Duodenal mucosa (tissue), 2 donors: Measurements from ENCODE around the gene CDC14A.
"Not testable (repeated sequence)": the region's sequence is repeated elsewhere in the genome, so short reads cannot be mapped to it uniquely, and the experiment has no call there.

Experiments used
- H3K27ac ChIP-seq: one replicate; pipeline ENCODE4 v1.7.0; 2013; ENCODE audit warnings: low read depth, low read length
- H3K27me3 ChIP-seq, 2 donors: one replicate each; pipeline ENCODE4 v1.7.0; 2013; ENCODE audit warnings: low read length in 2 of 2, control low read depth in 1 of 2; ENCODE audit not compliant: insufficient read depth in 2 of 2, control insufficient read depth in 1 of 2
- H3K36me3 ChIP-seq, 2 donors: one replicate each; pipeline ENCODE4 v1.7.0; 2013; ENCODE audit warnings: low read length in 2 of 2, control low read depth in 1 of 2; ENCODE audit not compliant: insufficient read depth in 2 of 2, control insufficient read depth in 1 of 2
- H3K4me1 ChIP-seq, 2 donors: one replicate each; pipeline ENCODE4 v1.7.0; 2013; ENCODE audit warnings: low read length in 2 of 2, control low read depth in 1 of 2; ENCODE audit not compliant: insufficient read depth in 2 of 2, control insufficient read depth in 1 of 2
- H3K4me3 ChIP-seq, 2 donors: one replicate each; pipeline ENCODE4 v1.7.0; 2013; ENCODE audit warnings: low read length in 2 of 2, low read depth in 1 of 2
- H3K9ac ChIP-seq, 2 donors: one replicate each; pipeline ENCODE4 v1.7.0; 2013; ENCODE audit warnings: low read length in 2 of 2, low read depth in 1 of 2
- H3K9me3 ChIP-seq, 2 donors: one replicate each; pipeline ENCODE4 v1.7.0; 2013; ENCODE audit warnings: low read length in 2 of 2, control low read depth in 1 of 2; ENCODE audit not compliant: control insufficient read depth in 1 of 2

The CDC14A gene

GRCh38 chr1:100395913-100396312 is 43.6 kb downstream of the CDC14A start:
- H3K27ac ChIP-seq: no peak overlapping the region
- no peak overlapping the region for H3K4me3 ChIP-seq
- peaks cover 0 to 7% of the 10 kb centered on the region in 2 donors for H3K36me3 ChIP-seq
- no peaks in the 10 kb centered on the region for H3K27me3 ChIP-seq
- peaks cover 4 to 5% of the 10 kb centered on the region in 2 donors for H3K4me1 ChIP-seq
- no peak overlapping the region for H3K9ac ChIP-seq
- no peaks in the 10 kb centered on the region for H3K9me3 ChIP-seq

DNA sequence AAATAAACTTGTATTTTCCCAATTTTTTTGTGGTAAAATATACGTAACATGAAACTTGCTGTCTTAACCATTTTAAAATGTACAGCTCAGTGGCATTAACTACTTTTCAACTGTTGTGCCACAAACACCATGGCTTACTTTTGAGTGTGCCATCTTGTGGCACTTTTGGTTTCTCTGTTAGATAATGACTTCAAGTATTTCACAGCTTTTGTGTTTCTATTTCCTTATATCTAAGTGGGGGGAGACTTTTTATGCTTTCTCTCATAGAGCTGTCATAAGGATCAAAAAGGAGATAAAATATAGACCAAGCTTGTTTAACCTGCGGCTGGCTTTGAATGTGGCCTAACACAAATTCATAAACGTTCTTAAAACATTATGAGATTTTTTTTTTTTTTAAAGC is 44.3 kb downstream of the CDC14A start:
- no peaks in the 10 kb centered on the region for H3K27me3 ChIP-seq
- H3K27ac ChIP-seq: no peak overlapping the region
- no peaks in the 10 kb centered on the region for H3K9me3 ChIP-seq

DNA sequence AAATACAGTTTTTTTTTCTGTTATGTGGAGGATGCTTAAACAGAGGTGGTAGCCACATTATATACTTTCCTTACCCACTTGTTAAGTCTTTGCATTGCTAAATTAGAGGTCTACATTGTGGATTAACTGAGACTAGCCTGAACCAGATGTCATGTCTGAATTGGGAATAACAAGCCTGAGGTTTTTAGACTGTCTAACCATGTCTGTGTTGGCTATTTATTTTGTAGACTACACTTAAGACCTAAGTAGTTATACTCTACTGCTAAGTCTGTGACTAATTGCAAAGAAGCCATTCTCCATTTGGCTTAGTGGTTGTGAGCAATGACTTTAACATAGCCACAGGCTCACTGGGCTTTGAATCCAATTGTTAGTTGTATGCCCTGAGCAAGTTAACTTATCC is 45.4 kb downstream of the CDC14A start:
- Histone ChIP-seq H3K36me3 (no peaks in the 10 kb centered on the region), H3K9ac (no peak overlapping the region), H3K27me3 (no peaks in the 10 kb centered on the region), H3K4me1 (peaks cover 0 to 9% of the 10 kb centered on the region in 2 donors), H3K4me3 (no peak overlapping the region), H3K27ac (no peak overlapping the region), H3K9me3 (no peaks in the 10 kb centered on the region)

More for the DNA sequence above, 44.3 kb downstream of the CDC14A start:
- H3K9ac ChIP-seq: no peak overlapping the region
- no peak overlapping the region for H3K4me3 ChIP-seq
- H3K36me3 ChIP-seq: no peaks in the 10 kb centered on the region
- H3K4me1 ChIP-seq: peaks cover 5 to 9% of the 10 kb centered on the region in 2 donors

- Histone ChIP-seq H3K4me3 (no peak overlapping the region), H3K27ac (no peak overlapping the region), H3K9me3 (no peaks in the 10 kb centered on the region), H3K4me1 (peaks cover 0 to 13% of the 10 kb centered on the region in 2 donors), H3K9ac (no peak overlapping the region), H3K27me3 (no peaks in the 10 kb centered on the region), H3K36me3 (no peaks in the 10 kb centered on the region)
Measured at GRCh38 chr1:100398648-100399047, 46.3 kb downstream of the CDC14A start.

GRCh38 chr1:100400404-100400803 is 48.1 kb downstream of the CDC14A start:
- Histone ChIP-seq H3K27me3 (no peaks in the 10 kb centered on the region), H3K9me3 (no peaks in the 10 kb centered on the region), H3K36me3 (no peaks in the 10 kb centered on the region), H3K9ac (no peak overlapping the region), H3K4me1 (peaks cover 0 to 13% of the 10 kb centered on the region in 2 donors), H3K4me3 (no peak overlapping the region), H3K27ac (no peak overlapping the region)

DNA sequence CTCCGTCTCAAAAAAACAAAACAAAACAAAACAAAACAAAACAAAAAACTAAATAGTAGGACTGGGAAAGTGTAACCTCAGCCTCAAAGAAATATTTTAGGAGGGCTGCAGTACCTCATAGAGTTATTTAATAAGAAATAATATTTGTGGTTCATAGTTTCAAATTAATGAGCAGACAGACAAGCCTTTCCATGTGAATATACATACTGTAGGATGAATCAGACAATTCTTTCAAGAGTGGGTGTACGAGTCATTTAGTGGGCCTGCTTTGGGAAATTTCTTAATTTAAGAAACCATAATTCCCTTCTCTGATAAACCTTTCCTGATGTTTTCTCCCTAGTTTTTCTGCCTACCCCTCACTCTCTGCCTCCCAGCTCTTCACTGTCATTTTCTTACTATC is 52.5 kb downstream of the CDC14A start:
- no peak overlapping the region for H3K9ac ChIP-seq
- H3K27ac ChIP-seq: no peak overlapping the region
- H3K4me3 ChIP-seq: no peak overlapping the region
- no peaks in the 10 kb centered on the region for H3K9me3 ChIP-seq
- H3K4me1 ChIP-seq: peaks cover 0 to 17% of the 10 kb centered on the region in 2 donors
- H3K27me3 ChIP-seq: no peaks in the 10 kb centered on the region
- H3K36me3 ChIP-seq: no peaks in the 10 kb centered on the region

GRCh38 chr1:100405902-100406301 is 53.6 kb downstream of the CDC14A start:
- H3K9ac ChIP-seq, H3K4me3 ChIP-seq, H3K36me3 ChIP-seq, H3K27me3 ChIP-seq, H3K9me3 ChIP-seq, H3K27ac ChIP-seq: not testable (repeated sequence)
- peaks cover 0 to 14% of the 10 kb centered on the region in 2 donors for H3K4me1 ChIP-seq

DNA sequence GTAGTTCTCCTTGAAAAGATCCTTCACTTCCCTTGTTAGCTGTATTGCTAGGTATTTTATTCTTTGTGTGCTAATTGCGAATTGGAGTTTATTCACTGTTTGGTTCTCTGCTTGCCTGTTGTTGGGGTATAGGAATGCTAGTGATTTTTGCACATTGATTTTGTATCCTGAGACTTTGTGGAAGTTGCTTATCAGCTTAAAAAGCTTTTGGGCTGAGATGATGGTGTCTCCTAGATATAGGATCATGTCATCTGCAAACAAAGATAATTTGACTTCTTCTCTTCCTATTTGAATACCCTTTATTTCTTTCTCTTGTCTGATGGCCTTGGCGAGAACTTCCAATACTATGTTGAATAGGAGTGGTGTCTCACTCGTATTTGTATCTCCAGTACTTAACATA is 55.1 kb downstream of the CDC14A start:
- not testable (repeated sequence) for H3K27me3 ChIP-seq, H3K9ac ChIP-seq

DNA sequence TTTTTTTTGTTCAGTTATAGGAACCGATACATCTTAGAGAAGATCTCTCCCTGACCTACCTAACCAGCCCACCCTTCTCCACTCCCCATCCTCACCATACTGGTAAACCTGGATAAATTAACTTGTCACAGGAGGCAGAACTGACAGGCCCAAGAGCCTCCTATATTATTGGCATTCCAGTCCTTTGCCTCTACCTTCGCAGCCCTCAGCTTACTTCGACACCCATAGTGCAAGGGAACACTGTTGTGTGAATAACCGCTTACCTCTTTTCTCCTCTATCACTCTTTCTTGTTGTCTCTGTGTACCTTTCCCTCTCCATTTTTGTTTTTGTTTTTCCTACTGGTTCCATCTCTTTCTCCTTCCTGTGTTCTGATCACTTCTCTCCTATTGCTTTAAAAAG is 58.7 kb downstream of the CDC14A start:
- H3K4me3 ChIP-seq: no peak overlapping the region
- peaks cover 7 to 17% of the 10 kb centered on the region in 2 donors for H3K4me1 ChIP-seq
- no peak overlapping the region for H3K9ac ChIP-seq
- no peaks in the 10 kb centered on the region for H3K27me3 ChIP-seq
- no peak overlapping the region for H3K27ac ChIP-seq
- H3K9me3 ChIP-seq: no peaks in the 10 kb centered on the region
- peaks cover 0 to 3% of the 10 kb centered on the region in 2 donors for H3K36me3 ChIP-seq

More for the DNA sequence above, 55.1 kb downstream of the CDC14A start:
- not testable (repeated sequence) for H3K4me3 ChIP-seq, H3K9me3 ChIP-seq, H3K4me1 ChIP-seq, H3K36me3 ChIP-seq, H3K27ac ChIP-seq

- H3K27ac ChIP-seq: no peak overlapping the region
- H3K9ac ChIP-seq: no peak overlapping the region
- peaks cover 7 to 17% of the 10 kb centered on the region in 2 donors for H3K4me1 ChIP-seq
- H3K4me3 ChIP-seq: no peak overlapping the region
- H3K27me3 ChIP-seq: no peaks in the 10 kb centered on the region
- H3K36me3 ChIP-seq: peaks cover 0 to 3% of the 10 kb centered on the region in 2 donors
- no peaks in the 10 kb centered on the region for H3K9me3 ChIP-seq
Measured at GRCh38 chr1:100411574-100411973, 59.3 kb downstream of the CDC14A start.

DNA sequence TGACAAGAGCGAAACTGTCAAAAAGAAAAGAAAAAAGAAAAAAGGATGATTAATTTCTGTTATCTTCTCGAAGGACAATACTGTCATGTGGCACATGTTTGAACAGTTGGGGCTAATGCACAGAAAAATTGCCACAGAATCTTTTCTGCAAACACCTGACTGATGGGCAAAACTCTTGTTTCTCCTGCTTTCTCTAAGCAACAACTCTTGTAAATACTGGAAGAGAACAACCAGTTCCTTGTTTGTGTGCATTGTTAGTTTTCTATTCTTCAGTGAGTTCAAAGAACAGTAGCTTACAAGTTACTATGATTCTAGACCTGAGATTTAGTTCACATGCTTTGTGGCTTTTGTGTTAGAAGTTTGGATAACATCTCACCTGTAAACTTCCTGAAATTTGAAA is 60.7 kb downstream of the CDC14A start:
- Histone ChIP-seq H3K27me3 (no peaks in the 10 kb centered on the region), H3K36me3 (peaks cover 0 to 3% of the 10 kb centered on the region in 2 donors), H3K4me3 (no peak overlapping the region), H3K9ac (no peak overlapping the region), H3K4me1 (peaks cover 7 to 17% of the 10 kb centered on the region in 2 donors), H3K27ac (no peak overlapping the region), H3K9me3 (no peaks in the 10 kb centered on the region)
